CD4-positive, alpha-beta T cell treated with Interleukin-15 for 1 hour (primary cell): Measurements from ENCODE around the gene FRA10AC1.

Experiments
- DNase-seq: peaks from one replicate; pipeline ENCODE4 v3.0.0-alpha.2; 2020

The FRA10AC1 gene, protein sequence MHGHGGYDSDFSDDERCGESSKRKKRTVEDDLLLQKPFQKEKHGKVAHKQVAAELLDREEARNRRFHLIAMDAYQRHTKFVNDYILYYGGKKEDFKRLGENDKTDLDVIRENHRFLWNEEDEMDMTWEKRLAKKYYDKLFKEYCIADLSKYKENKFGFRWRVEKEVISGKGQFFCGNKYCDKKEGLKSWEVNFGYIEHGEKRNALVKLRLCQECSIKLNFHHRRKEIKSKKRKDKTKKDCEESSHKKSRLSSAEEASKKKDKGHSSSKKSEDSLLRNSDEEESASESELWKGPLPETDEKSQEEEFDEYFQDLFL

DNA sequence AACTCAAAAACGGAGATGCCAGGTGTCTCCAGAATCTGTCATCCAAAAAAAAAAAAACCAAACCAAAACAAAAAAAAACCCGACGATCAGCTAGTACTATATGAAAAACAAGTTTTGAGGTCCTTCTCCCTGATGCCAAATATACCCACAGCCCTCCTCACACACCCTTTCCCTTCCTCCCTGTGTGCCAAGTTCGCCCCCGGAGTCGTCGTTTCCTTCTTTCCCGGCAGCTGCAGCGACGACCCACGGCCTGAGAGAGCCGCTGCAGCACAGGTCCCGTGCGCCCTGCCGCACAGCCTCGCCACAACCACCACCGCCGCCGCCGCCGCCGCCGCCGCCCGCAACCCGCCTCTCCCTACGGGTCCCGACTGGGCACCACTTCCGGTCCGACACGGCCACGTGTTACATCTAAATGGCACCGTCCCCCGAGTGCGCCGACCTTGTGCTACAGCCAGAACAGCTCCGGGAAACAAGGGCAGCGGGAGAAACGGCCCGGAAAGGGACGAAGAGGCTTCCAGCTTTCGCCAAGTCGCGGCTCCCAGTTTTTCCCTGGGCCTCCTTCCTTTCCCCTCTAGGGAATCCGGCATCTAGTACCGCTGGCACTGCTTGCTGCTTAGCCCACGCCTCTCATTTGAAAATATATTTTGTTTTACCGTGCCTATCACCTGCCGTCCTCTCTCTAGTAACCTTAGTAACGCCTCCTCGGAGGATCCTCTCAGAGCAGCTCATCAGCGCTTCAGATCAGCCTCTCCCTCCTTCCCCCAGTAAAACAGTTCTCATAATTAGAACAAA is at the start of gene FRA10AC1:
TSS of gene FRA10AC1 (minus strand) at position 383 of the 792 bp plus-strand sequence. CDS start 2,486 bp downstream, outside the sequence.
- peak; percentile 87 for DNase-seq

DNA sequence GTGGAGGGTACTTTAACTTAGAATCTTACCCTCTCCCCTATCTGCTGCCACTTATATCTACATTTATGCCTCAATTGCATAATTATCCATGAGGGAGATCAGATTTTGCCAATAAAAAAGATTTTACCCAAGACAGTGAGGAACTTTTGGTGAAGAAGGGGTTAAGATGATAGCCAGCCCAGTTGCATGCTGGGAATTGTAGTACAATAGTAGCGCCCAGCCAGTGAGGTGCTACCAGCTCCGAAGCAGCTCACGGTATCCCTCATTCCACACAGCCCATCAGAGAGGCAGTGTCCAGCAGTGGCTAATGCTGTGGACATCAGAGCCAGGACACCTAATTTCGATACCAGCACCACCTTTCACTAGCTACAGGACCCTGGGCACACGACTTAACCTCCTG is 49.4 kb upstream of the FRA10AC1 start:
- no peak for DNase-seq

DNA sequence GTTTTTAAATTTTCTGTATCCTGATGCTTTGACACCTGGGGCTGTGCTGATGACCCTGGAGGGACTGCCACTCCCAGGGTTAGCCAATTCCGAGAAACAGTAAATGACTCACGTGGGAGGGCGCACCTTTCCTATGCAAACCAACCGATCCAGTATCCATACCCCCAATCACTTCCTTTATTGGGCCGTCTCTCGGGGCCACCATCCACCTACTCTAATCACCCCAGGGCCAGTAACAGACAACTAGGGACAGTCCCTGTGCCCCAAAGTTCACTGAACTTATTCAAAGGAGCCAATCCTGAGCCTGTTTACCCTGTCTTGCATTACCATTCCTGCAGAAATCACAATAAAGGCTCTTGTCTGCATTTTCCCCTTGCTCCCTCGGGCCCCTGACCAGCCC is 48.7 kb upstream of the FRA10AC1 start:
- no peak for DNase-seq

DNA sequence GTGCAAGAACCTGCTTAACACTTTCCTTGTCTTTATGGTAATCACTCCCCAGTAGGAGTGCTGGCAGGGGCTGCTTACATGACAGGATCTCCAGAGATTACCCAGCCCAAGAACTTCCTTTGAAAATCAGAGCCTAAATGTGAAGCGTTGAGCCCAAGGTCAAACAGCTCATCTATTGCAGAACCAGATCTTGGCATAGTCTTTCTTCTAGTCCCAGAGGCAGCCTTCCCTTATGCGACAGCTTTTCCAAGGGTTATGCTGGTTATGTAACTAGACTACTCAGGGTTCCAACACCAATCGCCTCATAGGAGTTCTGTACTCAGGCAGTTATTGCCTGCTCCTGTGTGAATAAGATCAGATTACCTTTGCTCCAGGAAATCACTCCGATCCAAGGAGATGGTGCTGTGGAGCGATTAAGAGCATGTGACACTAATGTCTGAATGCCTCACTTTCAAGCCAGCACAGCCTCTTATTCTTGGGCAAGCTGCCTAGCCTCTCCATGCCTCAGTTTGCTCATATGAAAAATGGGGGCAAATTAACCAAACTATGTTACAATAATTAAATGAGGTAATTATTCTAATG is 46.9 kb upstream of the FRA10AC1 start:
- DNase-seq, result no peak

DNA sequence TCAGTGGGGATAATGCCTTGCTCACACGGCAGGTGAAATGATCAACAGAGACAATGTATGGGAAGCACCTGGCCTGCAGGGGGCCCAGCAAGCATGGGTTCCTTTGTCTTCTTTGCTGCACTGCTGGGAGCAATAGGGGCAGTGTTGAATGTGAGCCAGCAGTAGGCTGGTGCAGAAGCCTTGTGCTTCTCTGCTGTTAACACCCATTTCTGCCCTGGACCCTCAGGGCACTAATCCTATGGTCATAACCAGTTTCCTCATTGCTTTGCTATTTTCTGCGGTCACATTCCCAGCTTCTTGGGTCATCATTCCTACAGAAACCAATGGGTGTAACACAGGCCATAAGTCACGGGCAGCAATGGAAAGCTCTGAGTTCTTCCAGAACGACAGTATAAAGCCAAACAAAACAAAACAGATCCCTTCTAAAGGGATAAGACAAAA is 44.5 kb upstream of the FRA10AC1 start:
- DNase-seq, result no peak

DNA sequence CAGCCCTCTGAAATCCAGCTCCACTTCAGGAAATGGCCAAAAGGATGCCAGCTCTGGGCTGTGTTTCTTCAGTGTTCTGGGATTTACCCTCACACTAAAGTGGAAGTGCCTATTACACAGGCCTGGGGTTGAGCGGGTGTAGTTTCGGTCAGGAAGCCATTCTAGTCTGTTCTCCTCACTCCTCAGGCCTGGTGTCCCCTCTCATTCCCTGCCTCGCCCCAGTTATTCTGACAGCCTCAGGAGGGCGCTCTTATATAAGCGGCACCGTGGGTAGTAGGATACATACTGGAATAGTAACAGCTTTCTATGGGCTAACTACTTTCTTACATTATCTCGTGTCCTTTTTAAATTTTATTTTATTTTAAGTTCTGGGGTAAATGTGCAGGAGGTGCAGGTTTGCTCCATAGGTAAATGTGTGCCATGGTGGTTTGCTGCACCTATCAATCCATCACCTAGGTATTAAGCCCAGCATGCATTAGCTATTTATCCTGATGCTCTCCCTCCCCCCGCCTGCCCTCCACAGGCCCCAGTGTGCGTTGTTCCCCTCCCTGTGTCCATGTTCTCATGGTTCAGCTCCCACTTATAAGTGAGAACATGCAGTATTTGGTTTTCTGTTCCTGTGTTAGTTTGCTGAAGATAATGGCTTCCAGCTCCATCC is 43.1 kb upstream of the FRA10AC1 start:
- DNase-seq, result no peak

DNA sequence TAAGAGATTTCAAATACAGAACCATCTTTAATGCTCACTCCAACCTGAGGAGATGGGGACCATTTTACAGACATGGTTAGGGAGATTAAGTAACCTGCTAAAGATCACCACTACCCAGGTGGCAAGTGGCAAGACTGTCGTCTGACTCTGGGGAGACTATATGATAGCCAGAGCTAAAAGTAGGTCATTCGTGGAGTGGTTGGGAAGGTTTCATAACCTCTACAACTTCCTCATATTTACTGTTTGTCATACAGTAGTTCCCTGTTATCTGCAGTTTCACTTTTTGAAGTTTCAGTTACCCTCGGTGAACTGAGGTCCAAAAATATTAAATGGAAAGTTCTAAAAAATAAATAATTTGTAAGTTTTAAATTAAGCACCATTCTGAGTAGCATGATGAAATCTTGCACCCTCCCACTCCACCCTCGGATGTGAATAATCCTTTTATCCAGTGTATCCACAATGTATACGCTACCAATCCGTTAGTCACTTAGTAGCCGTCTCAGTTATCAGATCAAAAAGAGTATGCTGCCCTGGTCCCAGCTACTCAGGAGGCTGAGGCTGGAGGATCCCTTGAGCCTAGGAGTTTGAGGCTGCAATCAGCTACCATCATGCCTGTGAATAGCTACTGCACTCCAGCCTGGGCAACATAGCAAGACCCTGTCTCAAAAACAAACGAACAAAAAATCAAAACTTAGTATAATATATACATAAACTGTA is 40.4 kb upstream of the FRA10AC1 start:
- no peak for DNase-seq

DNA sequence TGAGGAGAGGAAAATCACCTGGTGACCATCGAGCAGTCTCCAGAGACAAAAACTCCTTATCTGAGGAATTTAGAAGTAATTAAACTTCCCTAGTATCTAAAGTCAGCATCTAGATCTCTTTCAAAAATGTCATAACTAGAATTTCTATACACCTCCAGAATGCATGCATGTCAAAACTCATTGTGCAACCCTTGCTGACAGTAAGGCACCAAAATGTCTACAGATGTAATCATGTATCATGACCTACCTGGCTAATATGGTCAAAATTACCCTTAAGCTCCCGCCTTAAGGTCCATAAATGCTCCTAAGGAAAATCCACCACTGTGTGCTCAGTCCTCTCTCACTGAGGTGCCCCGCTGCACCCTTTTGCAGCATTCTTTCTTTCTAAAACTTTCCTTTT is 39.0 kb upstream of the FRA10AC1 start:
- DNase-seq, result no peak

DNA sequence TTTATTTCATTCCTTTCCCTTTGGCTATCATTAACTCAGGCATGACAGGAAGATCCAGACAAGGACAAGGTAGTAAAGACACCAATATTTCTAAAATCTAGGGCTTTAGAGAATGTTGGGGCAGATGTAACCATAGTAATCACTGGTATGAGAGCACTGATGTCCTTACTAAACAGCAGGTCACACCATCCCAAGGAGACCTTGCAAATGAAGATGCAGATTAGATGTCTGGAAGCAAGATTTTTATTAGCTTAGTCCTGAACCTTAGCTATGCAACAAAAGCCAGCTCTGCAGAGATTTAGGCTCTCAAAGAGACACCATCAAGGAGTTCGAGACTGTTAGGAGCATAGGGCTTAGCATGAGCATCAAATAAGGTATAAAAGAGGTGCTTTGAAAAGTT is 23.6 kb upstream of the FRA10AC1 start:
- DNase-seq, result no peak

DNA sequence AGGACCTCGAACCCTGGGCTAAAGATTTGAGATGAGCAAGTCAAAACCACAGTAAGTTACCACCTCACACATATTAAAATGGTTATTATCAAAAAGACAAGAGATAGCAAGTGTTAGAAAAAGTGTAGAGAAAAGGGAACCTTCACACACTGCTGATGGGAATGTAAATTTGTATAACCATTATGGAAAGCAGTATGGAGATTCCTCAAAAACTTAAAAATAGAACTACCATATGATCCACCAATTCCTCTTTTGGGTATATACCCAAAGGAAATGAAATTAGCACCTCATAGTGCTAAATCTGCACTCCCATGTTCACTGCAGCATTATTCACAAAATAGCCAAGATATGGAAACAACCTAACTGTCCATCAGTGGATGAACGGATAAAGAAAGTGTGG is 20.8 kb upstream of the FRA10AC1 start:
- no peak for DNase-seq

DNA sequence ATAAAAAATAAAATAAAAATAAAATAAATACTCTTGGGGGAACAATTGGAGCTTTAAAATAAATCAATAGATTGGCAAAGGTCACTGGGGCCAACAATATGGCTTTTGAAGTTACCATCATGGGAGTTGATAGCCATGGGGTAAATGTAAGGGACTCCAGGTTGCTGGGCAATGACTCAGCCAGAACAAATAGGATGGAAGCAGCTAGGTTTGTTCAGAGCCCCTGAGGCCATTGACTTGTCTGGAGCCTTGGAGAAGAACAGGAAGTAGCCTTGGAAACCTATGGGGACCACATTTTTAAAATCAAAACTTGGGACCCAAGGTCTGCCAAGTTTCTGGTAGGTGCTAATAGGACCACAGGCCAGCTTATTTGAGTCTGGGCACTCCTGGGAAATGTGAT is 20.2 kb upstream of the FRA10AC1 start:
- no peak for DNase-seq

DNA sequence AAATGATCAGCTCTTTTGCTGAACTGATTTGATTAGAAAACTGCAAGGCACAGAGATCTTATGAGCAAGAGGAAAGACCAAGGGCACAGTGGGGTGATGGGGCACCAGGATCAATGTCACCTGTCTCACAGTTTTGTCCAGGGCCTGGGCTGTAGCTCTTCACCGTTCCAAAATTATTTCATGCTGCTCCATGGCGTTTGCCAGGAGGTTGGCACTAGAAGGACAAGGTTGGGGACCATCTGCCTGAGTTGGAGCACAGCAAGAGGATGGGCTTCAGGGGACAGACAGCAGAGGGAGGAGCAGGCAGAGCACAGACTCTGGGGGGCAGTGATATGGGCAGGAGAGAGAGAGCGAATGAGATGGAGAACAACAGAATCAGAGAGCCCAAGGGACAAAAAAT is 17.5 kb upstream of the FRA10AC1 start:
- DNase-seq, result no peak

DNA sequence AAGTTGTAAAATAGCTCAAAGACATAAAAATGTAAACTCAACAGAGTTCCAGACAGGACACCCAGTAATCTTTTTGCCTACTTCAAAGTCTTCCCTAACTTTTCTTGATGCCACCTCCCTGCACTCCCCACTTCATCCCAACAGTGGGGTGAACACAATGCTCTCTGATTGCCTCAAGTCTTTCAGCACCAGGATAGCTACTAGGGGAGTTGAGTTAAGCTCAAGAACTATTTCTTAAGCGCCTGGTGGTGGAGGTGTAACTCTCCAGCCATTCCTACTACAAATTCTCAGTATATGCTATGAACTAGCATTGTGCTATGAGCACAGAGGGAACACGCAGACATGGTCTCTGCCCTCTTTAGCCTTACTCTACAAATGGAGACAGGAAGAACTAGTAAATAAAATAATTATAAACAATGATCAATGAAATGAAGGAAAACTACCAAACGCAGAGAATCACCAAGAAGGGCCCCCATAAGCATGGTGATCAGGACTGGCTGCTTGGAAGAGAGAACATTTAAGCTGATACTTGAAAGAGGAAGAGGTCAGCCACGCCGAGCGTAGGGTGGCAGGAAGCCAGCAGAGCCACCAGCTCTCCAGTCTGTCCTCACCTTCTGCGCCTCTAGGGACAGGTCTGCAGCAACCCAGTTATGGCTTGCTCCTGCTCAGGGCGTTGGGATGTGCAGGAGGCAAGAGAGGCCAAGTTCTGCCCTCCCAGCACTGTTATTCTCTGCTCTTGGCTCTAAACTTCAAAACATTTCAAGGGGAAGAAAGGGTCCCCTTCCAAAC is 16.7 kb upstream of the FRA10AC1 start:
- peak; percentile 22 for DNase-seq

DNA sequence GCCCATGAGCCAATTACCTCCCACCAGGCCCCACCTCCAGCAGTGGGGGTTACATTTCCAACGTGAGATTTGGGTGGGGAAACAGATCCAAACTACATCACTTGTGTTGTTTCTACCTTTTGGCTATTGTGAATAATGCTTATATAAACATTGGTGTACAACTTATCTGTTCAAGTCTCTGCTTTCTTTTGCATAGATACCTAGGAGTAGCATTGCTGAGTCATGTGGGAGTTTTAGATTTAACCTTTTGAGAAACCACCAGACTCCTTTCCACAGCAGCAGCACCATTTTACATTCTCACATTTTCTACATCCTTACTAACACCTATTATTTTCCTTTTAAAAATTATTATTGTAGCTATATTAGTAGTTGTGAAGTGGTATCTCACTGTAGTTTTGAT is 14.4 kb upstream of the FRA10AC1 start:
- DNase-seq, result no peak

DNA sequence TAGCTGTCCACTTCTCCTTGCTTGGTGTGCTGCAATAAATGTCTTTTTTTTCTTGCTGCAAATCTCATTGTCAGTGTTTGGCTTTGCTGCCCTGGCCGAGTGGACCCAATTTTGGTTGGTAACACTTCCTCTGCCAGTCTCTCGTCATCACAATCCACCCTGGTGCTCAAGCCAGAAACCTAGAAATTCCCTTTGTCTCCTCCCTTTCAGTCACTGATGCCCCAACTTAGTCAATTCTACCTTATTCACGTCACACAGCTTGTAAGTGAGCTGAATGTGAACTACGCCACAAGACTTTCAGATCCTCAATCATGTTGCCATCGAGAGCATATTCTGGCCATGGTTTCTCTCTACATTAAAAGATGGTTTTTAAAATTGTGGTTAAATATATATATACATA is 13.0 kb upstream of the FRA10AC1 start:
- peak; percentile 20 for DNase-seq

DNA sequence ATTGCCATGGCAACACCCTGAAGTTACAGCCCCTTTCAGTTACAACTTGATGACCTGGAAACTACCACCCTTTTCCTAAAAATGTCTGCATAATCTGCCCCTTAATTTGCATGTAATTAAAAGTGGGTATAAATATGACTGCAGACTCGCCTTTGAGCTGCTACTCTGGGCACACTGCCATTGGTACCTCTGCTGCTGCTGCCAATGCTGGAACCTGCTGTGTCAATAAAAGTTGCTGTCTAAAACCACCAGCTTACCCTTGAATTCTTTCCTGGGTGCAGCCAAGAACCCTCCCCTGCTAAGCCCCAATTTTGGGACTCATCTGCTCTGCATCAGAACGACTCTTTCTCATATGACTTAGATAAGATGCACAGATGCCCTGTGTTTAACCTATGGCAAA is 10.2 kb upstream of the FRA10AC1 start:
- no peak for DNase-seq

DNA sequence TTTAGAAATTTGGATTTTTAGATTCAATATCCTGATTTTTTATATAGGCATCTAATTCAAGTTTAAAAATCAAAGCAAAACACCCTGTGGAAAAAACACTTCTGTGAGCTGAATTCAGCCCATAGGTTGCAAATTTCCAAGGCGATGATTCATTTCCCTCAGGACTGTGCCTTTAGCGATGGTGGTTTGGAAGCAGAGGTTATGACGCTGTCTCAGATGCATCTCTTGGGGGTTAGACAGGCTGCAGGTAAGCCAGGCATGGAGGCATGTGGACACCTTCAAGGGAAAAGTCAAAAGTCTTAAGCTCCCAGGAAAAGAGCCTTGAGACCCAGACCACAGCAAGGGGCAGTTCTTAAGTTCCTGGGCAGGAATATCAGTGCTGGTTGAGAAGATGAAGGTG is 9.5 kb upstream of the FRA10AC1 start:
- no peak for DNase-seq

DNA sequence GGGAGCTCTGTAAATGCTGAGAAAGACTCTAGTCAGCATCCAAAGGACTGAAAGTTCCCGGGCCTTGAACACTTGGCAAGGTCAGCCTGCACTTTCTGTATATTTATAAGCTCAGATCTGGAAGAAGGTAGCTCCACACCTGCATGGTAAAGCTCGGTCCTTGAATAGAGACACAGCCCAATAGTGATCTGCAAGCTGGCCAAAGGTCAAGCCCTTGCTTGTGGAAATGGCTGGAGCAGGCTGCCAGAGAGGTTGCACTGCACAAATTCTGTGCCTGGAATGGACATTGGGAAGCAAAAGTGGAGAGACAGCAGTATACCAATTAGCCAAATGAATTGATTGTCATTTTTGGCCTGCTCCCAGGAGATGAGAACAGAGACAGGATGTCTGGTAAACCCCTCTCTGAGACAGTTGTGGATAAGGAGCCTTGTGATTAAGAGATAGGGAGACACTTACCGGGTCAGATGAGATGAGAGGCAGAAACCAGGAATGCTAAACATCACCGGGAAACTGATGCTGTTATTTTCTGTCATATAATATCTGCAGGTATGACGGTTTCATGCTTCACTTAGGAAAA is 8.0 kb upstream of the FRA10AC1 start:
- no peak for DNase-seq

DNA sequence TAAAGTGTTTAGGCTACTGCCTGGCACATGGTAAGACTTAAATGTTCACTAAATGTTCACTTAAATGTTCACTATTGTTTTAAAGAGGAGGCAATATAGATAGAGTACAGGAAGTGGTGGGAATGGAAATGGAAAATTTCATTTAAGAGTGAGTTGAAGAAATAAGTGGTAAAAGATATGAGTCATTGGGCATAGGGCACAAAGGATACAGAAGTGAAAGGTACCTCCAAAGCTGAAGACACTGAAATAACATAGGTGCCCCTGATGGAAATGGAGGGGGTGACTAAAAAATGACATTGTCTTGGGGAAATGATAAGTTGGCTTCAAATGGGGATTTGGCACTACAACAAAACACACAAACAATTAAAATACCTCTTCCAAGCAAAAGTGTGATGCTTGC is 5.2 kb upstream of the FRA10AC1 start:
- DNase-seq, result no peak

DNA sequence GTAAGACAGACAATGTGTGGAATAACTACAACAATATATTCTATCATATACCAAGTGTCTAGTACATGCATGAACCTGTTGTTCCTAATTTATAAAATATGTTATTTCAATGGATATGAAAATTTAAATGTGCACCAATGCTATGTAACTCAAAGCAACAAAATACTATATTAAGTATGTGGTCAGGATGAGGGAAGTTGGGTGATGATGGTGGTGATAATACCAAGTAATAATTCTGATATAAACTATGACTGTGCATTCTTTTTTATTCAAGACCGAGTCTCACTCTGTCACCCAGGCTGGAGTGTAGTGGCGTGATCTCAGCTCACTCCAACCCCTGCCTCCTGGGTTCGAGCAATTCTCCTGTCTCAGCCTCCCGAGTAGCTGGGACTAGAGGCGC is 2.1 kb upstream of the FRA10AC1 start:
- DNase-seq, result no peak

DNA sequence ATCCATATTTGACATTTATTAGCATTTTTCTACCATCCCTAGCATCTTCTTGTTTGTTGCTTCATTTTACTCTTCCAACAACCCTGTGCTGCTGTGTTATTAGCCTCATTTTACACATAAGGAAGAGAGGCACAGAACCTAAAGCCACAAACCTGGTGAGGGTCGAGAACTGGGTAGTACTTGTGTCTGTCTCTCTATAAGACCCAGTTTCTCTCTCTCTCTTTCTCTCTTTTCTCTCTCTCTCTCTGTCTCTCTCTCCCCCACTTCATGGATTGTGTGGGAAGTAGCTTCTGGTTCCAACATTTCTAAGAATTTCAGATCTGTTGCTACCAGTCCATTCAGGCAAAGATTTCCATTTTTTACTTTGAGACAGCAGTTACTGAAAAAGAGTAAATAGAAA is 1.4 kb upstream of the FRA10AC1 start:
- no peak for DNase-seq

DNA sequence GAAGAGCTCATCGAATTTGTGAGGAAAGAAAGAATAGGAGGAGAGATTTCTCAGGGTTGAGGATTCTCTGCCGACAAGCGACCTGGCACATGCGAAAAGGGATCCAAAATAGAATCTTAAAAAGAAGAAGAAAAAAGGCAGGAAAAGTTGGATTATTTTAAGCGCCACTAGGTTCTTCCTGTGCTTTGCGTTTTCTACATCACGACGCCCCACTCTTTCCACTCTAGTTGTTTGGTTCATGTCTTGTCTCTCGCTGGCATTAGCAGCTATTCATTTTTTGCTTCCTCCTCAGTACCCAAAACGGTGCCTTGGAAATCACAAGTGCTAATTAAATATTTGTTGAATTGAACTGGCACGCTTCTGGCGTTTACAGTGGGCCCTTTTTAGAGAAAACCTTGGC is 674 bp upstream of the FRA10AC1 start:
- DNase-seq, result no peak
